Esophagus muscularis mucosa (tissue), 4 donors: Measurements from ENCODE around the gene OR10A6. TPM values are rescaled to one million over a fixed set of nuclear protein-coding genes. Genes with fewer than 3 reads are reported as not detected.

Experiments
- DNase-seq: peaks from one replicate; pipeline ENCODE4 v3.0.0-alpha.2; 2017; ENCODE audit errors: extremely low spot score
- H3K27ac ChIP-seq, 4 donors: fragments of 200-600 bp; sonication (generic); replicated peaks in 1 of 4; 1 replicate in 3 of 4; 2 replicates in 1 of 4; pipeline ENCODE4 v1.5.1; 2016 to 2019; ENCODE audit warnings: mild to moderate bottlenecking in 1 of 4
- H3K27me3 ChIP-seq, 4 donors: fragments of 200-600 bp; sonication (generic); one replicate each; pipeline versions ENCODE4 v1.5.1 to v1.6.0; 2016 to 2019
- H3K36me3 ChIP-seq, 4 donors: fragments of 200-600 bp; sonication (generic); one replicate each; pipeline ENCODE4 v1.5.1; 2016 to 2019
- H3K4me1 ChIP-seq, 4 donors: fragments of 200-600 bp; sonication (generic); one replicate each; pipeline ENCODE4 v1.5.1; 2016 to 2019
- H3K4me3 ChIP-seq, 4 donors: fragments of 200-600 bp; sonication (generic); 1 replicate in 2 of 4; 2 replicates in 2 of 4; pipeline ENCODE4 v1.5.1; 2016 to 2019; ENCODE audit warnings: mild to moderate bottlenecking in 4 of 4, moderate library complexity in 1 of 4
- H3K9me3 ChIP-seq, 4 donors: fragments of 200-600 bp; sonication (generic); 1 replicate in 3 of 4; 2 replicates in 1 of 4; pipeline ENCODE4 v1.5.1; 2016 to 2019
- CTCF ChIP-seq, 3 experiments: fragments of 200-600 bp in 2 of 3; fragments of 450-650 bp in 1 of 3; sonication (generic) in 2 of 3; IDR thresholded peaks; one replicate each; pipeline ENCODE4 v1.5.1; 2017 to 2019; ENCODE audit warnings: antibody characterized with exemption in 3 of 3, mild to moderate bottlenecking in 2 of 3, moderate library complexity in 1 of 3
- EP300 ChIP-seq: sonication (generic); formaldehyde crosslinking; IDR thresholded peaks from one replicate; pipeline ENCODE4 v1.6.1; 2017; ENCODE audit warnings: antibody characterized with exemption
- POLR2A ChIP-seq: fragments of 450-650 bp; IDR thresholded peaks from one replicate; pipeline ENCODE4 v1.6.1; 2017; ENCODE audit warnings: antibody characterized with exemption, moderate library complexity, mild to moderate bottlenecking, low read depth
- POLR2AphosphoS5 ChIP-seq, 2 donors: sonication (generic); formaldehyde crosslinking; IDR thresholded peaks; one replicate each; pipeline ENCODE4 v1.6.1; 2017; ENCODE audit warnings: antibody characterized with exemption in 2 of 2
- WGBS: methylation state at CpG from one replicate; pipeline ENCODE4 v1.1.5; 2018; 5-methylcytosine and 5-hydroxymethylcytosine counted together
- intact Hi-C: fragments of 100-400 bp; cut with DNase I; formaldehyde crosslinking; loops from one replicate; pipeline ENCODE4 v1.15.1; 2023
- total RNA-seq, 4 donors: library from RNA; depleted of rRNA; stranded (reverse); fragments of >200 nt; gene quantifications; one replicate each; pipeline versions ENCODE4 v1.1.0 to v1.2.1, GENCODE V29; 2016

The OR10A6 gene
- total RNA-seq, 4 donors from 2014 or later: not detected

- H3K9me3 ChIP-seq: no peaks in the 10 kb centered on the region
- H3K27me3 ChIP-seq: peaks cover 0 to 1% (median 0%) of the 10 kb centered on the region in 4 donors
- H3K27ac ChIP-seq: no peak overlapping the region
- no peaks in the 10 kb centered on the region for H3K4me1 ChIP-seq
- no peak for DNase-seq
- H3K36me3 ChIP-seq: no peaks in the 10 kb centered on the region
- H3K4me3 ChIP-seq: no peak overlapping the region
- TF ChIP-seq POLR2AphosphoS5 (IDR thresholded peaks at IDR 0.05): no peak
- WGBS: 63% methylated on average over 3 of the region's 3 CpGs
- intact Hi-C loops: no loop called here
These were observed 29.7 kb downstream of the OR10A6 start for GRCh38 chr11:7901319-7901854.

DNA sequence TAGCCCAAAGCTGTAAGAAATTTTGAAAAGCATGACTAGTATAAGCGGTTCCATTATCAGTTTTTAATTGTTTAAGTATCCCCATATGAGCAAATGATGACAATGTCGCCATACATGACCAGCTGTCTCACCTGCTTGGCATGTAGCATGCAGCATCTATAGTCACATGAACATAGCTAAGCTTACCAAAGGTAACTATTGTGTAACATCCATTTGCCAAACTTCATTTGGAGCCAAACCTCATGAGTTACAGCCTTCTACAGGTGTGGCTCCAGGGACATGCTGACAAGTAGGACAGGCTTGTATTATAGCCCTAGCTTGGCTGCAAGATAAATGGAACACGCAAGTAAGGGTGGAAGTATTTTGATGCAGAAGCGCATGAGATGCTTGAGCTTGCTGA lies 30.4 kb downstream of the OR10A6 start:
- intact Hi-C loops: no loop called here
- no peaks in the 10 kb centered on the region for H3K36me3 ChIP-seq
- no peaks in the 10 kb centered on the region for H3K27me3 ChIP-seq
- no peak overlapping the region for H3K27ac ChIP-seq
- DNase-seq: no peak
- WGBS: 91% methylated on average over 4 of the region's 4 CpGs
- no peak overlapping the region for H3K4me3 ChIP-seq
- H3K4me1 ChIP-seq: no peaks in the 10 kb centered on the region
- H3K9me3 ChIP-seq: no peaks in the 10 kb centered on the region
- no peak for TF ChIP-seq CTCF (IDR thresholded peaks at IDR 0.05)
- TF ChIP-seq POLR2A: no peak
- no peak for TF ChIP-seq POLR2AphosphoS5 (IDR thresholded peaks at IDR 0.05)
- TF ChIP-seq EP300: no peak

DNA sequence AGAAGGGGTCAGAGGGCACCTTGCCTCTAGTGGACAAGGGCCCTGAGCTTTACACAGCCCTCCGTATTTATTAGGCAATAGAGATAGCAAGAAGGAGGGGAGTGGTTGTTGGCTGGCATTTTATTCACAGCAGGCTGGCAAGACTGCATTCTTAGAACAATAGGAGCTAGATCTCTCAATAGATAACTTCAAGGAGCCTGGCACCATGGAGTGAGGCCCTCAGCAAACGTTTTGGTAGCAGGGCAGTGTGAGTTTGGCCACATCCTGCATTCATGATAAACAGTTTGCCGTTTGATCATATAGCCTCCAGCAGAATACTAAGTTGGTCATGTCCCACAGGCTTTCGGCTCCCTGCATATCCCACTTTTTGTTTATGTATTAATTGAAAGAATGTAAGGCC lies 31.6 kb downstream of the OR10A6 start:
- no peaks in the 10 kb centered on the region for H3K27me3 ChIP-seq
- H3K4me1 ChIP-seq: no peaks in the 10 kb centered on the region
- no peak overlapping the region for H3K4me3 ChIP-seq
- no peak overlapping the region for H3K27ac ChIP-seq
- WGBS: 62% methylated on average over 4 of the region's 4 CpGs
- TF ChIP-seq CTCF (IDR thresholded peaks at IDR 0.05) (no peak), EP300 (no peak), POLR2AphosphoS5 (IDR thresholded peaks at IDR 0.05) (no peak), POLR2A (no peak)
- no peaks in the 10 kb centered on the region for H3K36me3 ChIP-seq
- DNase-seq: peak; percentile 82
- H3K9me3 ChIP-seq: no peaks in the 10 kb centered on the region
- intact Hi-C loops: no loop called here

DNA sequence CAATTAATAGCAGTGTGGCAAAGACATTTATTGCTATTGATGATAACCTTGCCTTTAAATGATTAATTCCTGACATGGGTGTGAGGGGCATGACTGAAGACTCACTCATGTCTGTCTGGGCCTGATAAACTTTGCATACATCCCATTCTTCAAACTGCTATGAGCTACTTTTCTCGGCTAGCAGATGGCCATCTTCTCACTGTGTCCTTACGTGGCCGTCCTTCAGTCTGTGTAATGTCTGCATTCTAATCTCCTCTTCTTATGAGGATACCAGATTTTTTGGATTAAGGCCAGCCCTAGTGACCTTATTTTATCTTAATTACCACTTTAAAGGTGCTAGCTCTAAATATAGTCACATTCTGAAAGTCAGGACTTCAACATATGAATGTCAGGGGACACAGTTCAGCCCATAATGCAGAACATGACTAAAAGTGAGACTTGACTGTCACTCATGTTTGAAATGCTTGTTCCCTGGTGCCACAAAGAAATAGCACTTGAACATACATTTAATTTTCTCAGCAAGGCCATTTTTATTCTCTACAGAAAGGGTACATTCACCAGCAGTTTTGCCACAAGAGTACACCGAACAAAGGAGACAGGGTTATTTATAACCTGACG lies 32.3 kb downstream of the OR10A6 start:
- 90% methylated on average over 5 of the region's 5 CpGs for WGBS
- TF ChIP-seq CTCF (IDR thresholded peaks at IDR 0.05) (no peak), POLR2A (no peak), POLR2AphosphoS5 (IDR thresholded peaks at IDR 0.05) (no peak), EP300 (no peak)
- intact Hi-C loops: no loop called here
- peak; percentile 12 for DNase-seq
- H3K27ac ChIP-seq: no peak overlapping the region
- no peaks in the 10 kb centered on the region for H3K4me1 ChIP-seq
- no peaks in the 10 kb centered on the region for H3K27me3 ChIP-seq
- no peaks in the 10 kb centered on the region for H3K36me3 ChIP-seq
- no peak overlapping the region for H3K4me3 ChIP-seq
- H3K9me3 ChIP-seq: no peaks in the 10 kb centered on the region

GRCh38 chr11:7896009-7896785 lies 34.9 kb downstream of the OR10A6 start:
- no peak overlapping the region for H3K27ac ChIP-seq
- H3K9me3 ChIP-seq: no peaks in the 10 kb centered on the region
- H3K27me3 ChIP-seq: no peaks in the 10 kb centered on the region
- 63% methylated on average over 1 of the region's 1 CpG for WGBS
- no peak overlapping the region for H3K4me3 ChIP-seq
- peaks cover 0 to 7% (median 2%) of the 10 kb centered on the region in 4 donors for H3K4me1 ChIP-seq
- intact Hi-C loops: no loop called here
- DNase-seq: no peak
- TF ChIP-seq EP300 (no peak), CTCF (IDR thresholded peaks at IDR 0.05) (no peak), POLR2A (no peak), POLR2AphosphoS5 (IDR thresholded peaks at IDR 0.05) (no peak)
- H3K36me3 ChIP-seq: no peaks in the 10 kb centered on the region
